Astrocyte (in vitro differentiated cells and primary cell): ENCODE measurements around the gene CDKAL1.

Source experiments
- CTCF ChIP-seq: IDR thresholded peaks from 2 replicates; pipeline ENCODE4 v1.5.1; 2011; ENCODE audit warnings: low read depth, mild to moderate bottlenecking, inconsistent platforms, low read length, moderate library complexity; ENCODE audit not compliant: insufficient read depth
- EZH2 ChIP-seq: IDR thresholded peaks from 2 replicates; pipeline ENCODE4 v1.6.1; 2012; ENCODE audit warnings: mild to moderate bottlenecking, low read length, inconsistent platforms; ENCODE audit not compliant: insufficient read depth

- TF ChIP-seq CTCF: no peak
- TF ChIP-seq EZH2: no peak
Observed at GRCh38 chr6:20847904-20848303, 313.6 kb downstream of the CDKAL1 start.
